Activated naive CD4-positive, alpha-beta T cell treated with anti-CD3 and anti-CD28 coated beads for 36 hours (primary cell): ENCODE results near the gene SNRPN. TPM values are rescaled to one million over a fixed set of nuclear protein-coding genes. Genes with fewer than 3 reads are reported as not detected.

Experiments used
- CTCF ChIA-PET: fragments of 350-600 bp; sonication (Branson Sonifier 250); formaldehyde crosslinking; loops from one replicate; lab custom pipeline; 2021; ENCODE audit warnings: antibody characterized with exemption; lab: Charles Lee
- DNase-seq: peaks from one replicate; pipeline ENCODE4 v3.0.0-alpha.2; 2020
- H3K27ac Mint-ChIP-seq: one replicate; pipeline ENCODE4 v1.8.0; 2021; ENCODE audit warnings: mild to moderate bottlenecking, mixed read lengths
- H3K27me3 Mint-ChIP-seq: one replicate; pipeline ENCODE4 v1.8.0; 2021; ENCODE audit warnings: low read depth, mixed read lengths
- H3K36me3 Mint-ChIP-seq: one replicate; pipeline ENCODE4 v1.8.0; 2021; ENCODE audit warnings: low read depth, mixed read lengths
- H3K4me1 Mint-ChIP-seq: one replicate; pipeline ENCODE4 v1.8.0; 2021; ENCODE audit warnings: low read depth, mixed read lengths
- H3K4me3 Mint-ChIP-seq: one replicate; pipeline ENCODE4 v1.8.0; 2021; ENCODE audit warnings: mild to moderate bottlenecking, moderate library complexity, mixed read lengths
- H3K9me3 Mint-ChIP-seq: one replicate; pipeline ENCODE4 v1.8.0; 2021; ENCODE audit warnings: mixed read lengths
- intact Hi-C: fragments of 100-400 bp; cut with micrococcal nuclease; formaldehyde crosslinking; loops from one replicate; pipeline ENCODE4 v1.15.1; 2023
- total RNA-seq, 2 experiments: library from RNA; stranded (reverse); gene quantifications; one replicate each; pipeline ENCODE4 v1.2.3, GENCODE V29; 2021

Gene SNRPN
- total RNA-seq, 2 experiments from 2014 or later = 66.1 to 67.7 TPM

- H3K4me1 Mint-ChIP-seq = no peaks in the 10 kb centered on the region
- peaks cover 44% of the 10 kb centered on the region for H3K9me3 Mint-ChIP-seq
- intact Hi-C loops = no loop called here
- H3K27me3 Mint-ChIP-seq = no peaks in the 10 kb centered on the region
- CTCF ChIA-PET = no interaction called here
- no peak overlapping the region for H3K4me3 Mint-ChIP-seq
- H3K36me3 Mint-ChIP-seq = peaks cover 92% of the 10 kb centered on the region
- H3K27ac Mint-ChIP-seq = no peak overlapping the region
- no peak for DNase-seq
Measured at GRCh38 chr15:24977686-24978085, 22.9 kb downstream of the SNRPN start.

DNA sequence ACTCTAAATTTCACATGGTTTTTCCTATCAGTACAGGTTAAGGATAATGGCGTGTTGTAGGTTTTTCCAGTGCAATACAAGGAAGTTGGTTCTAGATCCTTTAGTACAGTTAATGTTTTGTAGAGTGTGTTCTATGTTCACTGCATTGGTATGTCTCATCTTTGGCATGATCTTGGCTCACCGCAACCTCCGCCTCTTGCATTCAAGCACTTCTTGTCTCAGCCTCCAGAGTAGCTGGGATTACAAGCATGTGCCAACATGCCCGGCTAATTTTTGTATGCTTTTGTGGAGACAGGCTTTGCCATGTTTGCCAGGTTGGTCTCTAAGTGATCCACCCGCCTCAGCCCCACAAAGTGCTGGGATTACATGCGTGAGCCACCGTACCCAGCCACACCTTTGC is 30.4 kb downstream of the SNRPN start:
- Mint-ChIP-seq H3K36me3 (peaks cover 84% of the 10 kb centered on the region), H3K27ac (no peak overlapping the region), H3K27me3 (no peaks in the 10 kb centered on the region), H3K4me3 (no peak overlapping the region), H3K9me3 (peaks cover 42% of the 10 kb centered on the region), H3K4me1 (no peaks in the 10 kb centered on the region)
- intact Hi-C loops = no loop called here
- CTCF ChIA-PET = no interaction called here
- no peak for DNase-seq

DNA sequence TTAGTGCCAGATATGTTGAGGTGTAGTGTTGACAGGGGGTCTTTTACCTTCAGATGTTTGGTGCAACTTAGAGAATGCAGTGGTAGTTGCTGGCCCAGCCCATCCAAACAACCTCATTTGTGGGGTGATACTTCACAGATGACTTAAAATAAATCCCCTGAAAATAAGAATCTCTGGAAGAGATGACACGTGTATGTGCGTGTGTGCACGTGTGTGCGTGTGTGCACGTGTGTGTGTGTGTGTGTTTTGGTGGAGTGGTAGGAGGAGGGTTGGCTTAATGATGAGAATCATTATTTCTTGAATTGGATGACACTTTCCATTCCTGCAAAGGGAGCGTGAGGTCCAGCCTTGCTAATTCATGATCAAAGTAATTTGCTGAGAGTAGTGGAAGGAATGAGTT is 31.9 kb downstream of the SNRPN start:
- peaks cover 44% of the 10 kb centered on the region for H3K9me3 Mint-ChIP-seq
- H3K4me1 Mint-ChIP-seq = no peaks in the 10 kb centered on the region
- CTCF ChIA-PET = interaction anchor here (0.6 kb wide), 1 partner anchor 19 kb away, joined by 3 read pairs; no protein-coding TSS in a partner anchor
- intact Hi-C loops = no loop called here
- no peak overlapping the region for H3K4me3 Mint-ChIP-seq
- H3K36me3 Mint-ChIP-seq = peaks cover 80% of the 10 kb centered on the region
- DNase-seq = no peak
- H3K27ac Mint-ChIP-seq = no peak overlapping the region
- H3K27me3 Mint-ChIP-seq = no peaks in the 10 kb centered on the region

GRCh38 chr15:25019434-25019833 is 64.6 kb downstream of the SNRPN start:
- Mint-ChIP-seq H3K27me3 (no peaks in the 10 kb centered on the region), H3K9me3 (peaks cover 59% of the 10 kb centered on the region), H3K4me3 (no peak overlapping the region)

GRCh38 chr15:25022233-25022632 is 67.4 kb downstream of the SNRPN start:
- intact Hi-C loops = no loop called here
- Mint-ChIP-seq H3K9me3 (peaks cover 67% of the 10 kb centered on the region), H3K4me3 (no peak overlapping the region), H3K27me3 (no peaks in the 10 kb centered on the region), H3K36me3 (peaks cover 65% of the 10 kb centered on the region), H3K27ac (no peak overlapping the region), H3K4me1 (no peaks in the 10 kb centered on the region)
- no peak for DNase-seq
- CTCF ChIA-PET = no interaction called here

More at GRCh38 chr15:25019434-25019833, 64.6 kb downstream of the SNRPN start:
- Mint-ChIP-seq H3K4me1 (no peaks in the 10 kb centered on the region), H3K27ac (no peak overlapping the region), H3K36me3 (peaks cover 51% of the 10 kb centered on the region)
- intact Hi-C loops = no loop called here
- CTCF ChIA-PET = no interaction called here
- no peak for DNase-seq

Other genes with a start within 250 kb of the SNRPN start
- 10 to 100 TPM; 28.3 to 34.5 TPM for gene SNURF, start within 50 bp of the SNRPN start, total RNA-seq